NT2/D1 (cell line): Measurements from ENCODE around the gene STK16.

ENCODE experiments used
- DNase-seq: peaks from one replicate; pipeline ENCODE4 v3.0.0-alpha.2; 2011; ENCODE audit warnings: low read depth, low spot score
- H3K27me3 ChIP-seq: 2 replicates; pipeline ENCODE4 v1.6.0; 2011; ENCODE audit warnings: mild to moderate bottlenecking; ENCODE audit not compliant: insufficient read length, insufficient read depth
- H3K36me3 ChIP-seq: 2 replicates; pipeline ENCODE4 v1.6.1; 2011; ENCODE audit warnings: mild to moderate bottlenecking, low read length, mixed read lengths; ENCODE audit not compliant: insufficient read depth, insufficient read length
- H3K4me1 ChIP-seq: 2 replicates; pipeline ENCODE4 v1.5.1; 2011; ENCODE audit not compliant: insufficient read depth, insufficient read length
- H3K4me3 ChIP-seq: 2 replicates; pipeline ENCODE4 v1.5.1; 2011; ENCODE audit warnings: low read depth; ENCODE audit not compliant: insufficient read length
- H3K9ac ChIP-seq: 2 replicates; pipeline ENCODE4 v1.6.0; 2011; ENCODE audit warnings: low read depth; ENCODE audit not compliant: insufficient read length
- H3K9me3 ChIP-seq: 2 replicates; pipeline ENCODE4 v1.5.1; 2011; ENCODE audit warnings: mild to moderate bottlenecking, low read length; ENCODE audit not compliant: insufficient read depth
- SUZ12 ChIP-seq: IDR thresholded peaks from 2 replicates; pipeline ENCODE4 v1.6.1; 2011; ENCODE audit not compliant: insufficient read length, insufficient read depth; ENCODE audit errors: extremely low read depth
- YY1 ChIP-seq: IDR thresholded peaks from 2 replicates; pipeline ENCODE4 v1.6.1; 2011; ENCODE audit not compliant: insufficient read length, insufficient read depth
- ZNF274 ChIP-seq: IDR thresholded peaks from 2 replicates; pipeline ENCODE4 v1.6.1; 2011; ENCODE audit warnings: mild to moderate bottlenecking, low read depth, low read length

The STK16 gene

GRCh38 chr2:219215871-219216534, 29.3 kb upstream of the STK16 start:
- Histone ChIP-seq H3K9ac (peak overlapping the region; percentile 33), H3K9me3 (no peaks in the 10 kb centered on the region), H3K27me3 (no peaks in the 10 kb centered on the region), H3K4me3 (no peak overlapping the region), H3K4me1 (peaks cover 10% of the 10 kb centered on the region), H3K36me3 (peaks cover 75% of the 10 kb centered on the region)
- no peak for DNase-seq
- no peak for TF ChIP-seq YY1
- TF ChIP-seq ZNF274 = no peak
- no peak for TF ChIP-seq SUZ12

DNA sequence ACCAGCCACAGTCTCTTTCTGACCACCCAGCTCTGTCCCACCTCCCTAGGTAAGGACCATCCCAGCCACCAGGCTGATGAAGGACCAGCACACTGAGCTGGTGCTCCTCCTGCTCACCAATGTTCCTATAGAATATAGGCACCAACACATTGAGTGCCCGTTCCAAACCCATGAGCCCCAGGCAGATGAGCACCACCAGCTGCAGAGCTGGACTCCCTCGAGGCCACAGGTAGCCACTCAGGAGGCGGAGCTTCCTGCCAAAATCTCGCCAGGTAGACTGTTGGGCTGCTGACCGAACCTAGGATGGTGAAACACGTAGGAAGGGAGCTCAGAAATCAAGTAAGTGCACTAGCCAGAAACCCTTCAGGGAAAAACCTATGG, 28.8 kb upstream of the STK16 start:
- H3K9ac ChIP-seq = peak overlapping the region; percentile 36
- H3K4me1 ChIP-seq = peaks cover 10% of the 10 kb centered on the region
- H3K36me3 ChIP-seq = peaks cover 76% of the 10 kb centered on the region
- no peaks in the 10 kb centered on the region for H3K9me3 ChIP-seq
- DNase-seq = no peak
- H3K27me3 ChIP-seq = no peaks in the 10 kb centered on the region
- H3K4me3 ChIP-seq = no peak overlapping the region
- TF ChIP-seq SUZ12 (no peak), YY1 (no peak), ZNF274 (no peak)

DNA sequence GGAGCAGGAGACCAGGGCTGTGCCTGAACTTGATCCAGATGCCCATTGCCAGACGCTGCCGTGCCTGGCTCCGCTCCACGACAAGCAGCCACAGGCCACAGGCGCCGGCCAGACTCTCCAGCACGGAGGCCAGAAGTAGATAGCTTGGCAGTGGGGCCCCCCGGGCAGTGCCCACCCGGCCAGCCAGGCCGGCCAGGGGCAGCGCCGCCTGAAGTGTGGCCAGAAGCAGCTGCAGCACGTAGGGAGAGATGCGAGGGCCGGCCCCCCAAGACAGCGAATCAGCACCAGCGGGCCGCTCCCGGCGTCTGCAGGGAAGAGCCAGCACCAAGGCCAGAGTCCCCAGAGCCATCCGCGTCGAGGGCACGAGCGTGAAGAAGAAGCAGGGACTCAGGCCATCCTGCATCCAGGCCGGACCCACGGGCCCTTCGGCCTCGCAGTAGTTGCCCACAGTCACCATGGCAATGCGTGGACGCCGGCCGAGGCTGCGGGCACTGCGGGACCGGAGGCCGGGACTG, 27.0 kb upstream of the STK16 start:
- peaks cover 78% of the 10 kb centered on the region for H3K36me3 ChIP-seq
- TF ChIP-seq ZNF274 = no peak
- TF ChIP-seq SUZ12 = no peak
- TF ChIP-seq YY1 = no peak
- no peaks in the 10 kb centered on the region for H3K9me3 ChIP-seq
- H3K9ac ChIP-seq = peak overlapping the region; percentile 88
- peaks cover 10% of the 10 kb centered on the region for H3K4me1 ChIP-seq
- peak overlapping the region; percentile 70 for H3K4me3 ChIP-seq
- H3K27me3 ChIP-seq = no peaks in the 10 kb centered on the region
- no peak for DNase-seq

GRCh38 chr2:219218732-219219701, 26.3 kb upstream of the STK16 start, which contains the start of gene ABCB6:
TSS of gene ABCB6 (minus strand) at chr2:219218958. CDS start at chr2:219218673, 285 bp downstream.
- Histone ChIP-seq H3K4me3 (peak within 1 kb of the TSS; percentile 70), H3K27me3 (no peaks in the 10 kb centered on the region), H3K9ac (peak within 1 kb of the TSS; percentile 88), H3K36me3 (peaks cover 78% of the 10 kb centered on the region), H3K4me1 (peaks cover 10% of the 10 kb centered on the region), H3K9me3 (no peaks in the 10 kb centered on the region)
- DNase-seq = peak; percentile 81
- TF ChIP-seq ZNF274 (no peak), SUZ12 (no peak), YY1 (no peak)

- TF ChIP-seq YY1 (no peak), ZNF274 (no peak)
- Histone ChIP-seq H3K36me3 (peaks cover 78% of the 10 kb centered on the region), H3K27me3 (no peaks in the 10 kb centered on the region), H3K9me3 (no peaks in the 10 kb centered on the region), H3K4me1 (peaks cover 10% of the 10 kb centered on the region), H3K9ac (no peak overlapping the region), H3K4me3 (no peak overlapping the region)
- DNase-seq = no peak
Observed at GRCh38 chr2:219219784-219220532, 25.3 kb upstream of the STK16 start.

GRCh38 chr2:219220652-219221402, 24.5 kb upstream of the STK16 start:
- Histone ChIP-seq H3K36me3 (peaks cover 78% of the 10 kb centered on the region), H3K9ac (no peak overlapping the region)

More at GRCh38 chr2:219220652-219221402, 24.5 kb upstream of the STK16 start:
- TF ChIP-seq SUZ12 = no peak
- TF ChIP-seq YY1 = no peak
- no peak for TF ChIP-seq ZNF274
- H3K4me1 ChIP-seq = peaks cover 10% of the 10 kb centered on the region
- H3K9me3 ChIP-seq = no peaks in the 10 kb centered on the region
- no peak for DNase-seq
- H3K27me3 ChIP-seq = no peaks in the 10 kb centered on the region
- no peak overlapping the region for H3K4me3 ChIP-seq
